HG03139 (cell line): Measurements from ENCODE around the gene LYRM4.

Source experiments
- ATAC-seq: cut with Tn5 transposase; IDR thresholded peaks from one replicate; pipeline ENCODE4 v1.9.1; 2021; ENCODE audit not compliant: unreplicated experiment

Gene LYRM4

DNA sequence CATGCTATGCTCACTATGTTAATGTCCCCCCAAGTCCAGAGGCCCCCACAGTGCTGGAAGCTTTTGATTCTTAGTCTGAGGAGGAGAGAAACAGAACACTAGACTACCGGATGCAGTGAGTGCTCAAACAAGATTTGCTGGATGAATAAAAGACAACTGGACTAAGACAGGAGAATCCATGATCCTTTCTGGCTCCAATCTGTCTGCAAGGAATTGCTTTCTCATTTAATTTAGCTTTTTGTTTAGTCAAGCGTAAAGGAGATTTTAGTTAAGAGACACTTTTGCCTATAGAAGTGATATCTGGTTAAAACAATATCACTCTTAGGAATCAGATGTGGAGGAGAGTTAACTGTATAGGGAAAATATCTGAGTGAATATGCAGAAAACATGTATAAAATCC lies 13.5 kb downstream of the LYRM4 start:
- no peak for ATAC-seq

- no peak for ATAC-seq
These were observed 14.3 kb downstream of the LYRM4 start for GRCh38 chr6:5246141-5247097.

GRCh38 chr6:5243069-5243468 lies 17.7 kb downstream of the LYRM4 start:
- no peak for ATAC-seq

GRCh38 chr6:5241252-5241651 lies 19.5 kb downstream of the LYRM4 start:
- ATAC-seq: no peak

GRCh38 chr6:5238336-5238735 lies 22.4 kb downstream of the LYRM4 start:
- no peak for ATAC-seq

DNA sequence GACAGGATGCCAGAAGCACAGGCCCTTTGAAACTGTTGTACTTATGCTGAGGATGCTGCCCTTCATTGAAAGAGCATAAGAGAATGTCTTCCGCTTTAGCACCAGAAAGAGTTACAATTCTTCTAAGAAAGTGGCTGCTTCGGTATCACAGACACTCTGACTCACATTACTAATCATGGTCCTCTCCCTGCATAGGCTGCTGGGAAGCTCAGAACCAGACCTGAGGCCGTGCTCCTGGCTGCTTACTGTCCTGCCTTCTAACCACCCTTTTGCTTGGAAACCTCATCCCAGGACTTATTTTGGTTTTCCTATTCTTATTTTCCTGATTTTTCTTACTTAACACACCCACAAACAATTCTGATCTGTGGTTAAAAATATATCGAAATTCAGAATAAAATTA lies 22.9 kb downstream of the LYRM4 start:
- no peak for ATAC-seq

DNA sequence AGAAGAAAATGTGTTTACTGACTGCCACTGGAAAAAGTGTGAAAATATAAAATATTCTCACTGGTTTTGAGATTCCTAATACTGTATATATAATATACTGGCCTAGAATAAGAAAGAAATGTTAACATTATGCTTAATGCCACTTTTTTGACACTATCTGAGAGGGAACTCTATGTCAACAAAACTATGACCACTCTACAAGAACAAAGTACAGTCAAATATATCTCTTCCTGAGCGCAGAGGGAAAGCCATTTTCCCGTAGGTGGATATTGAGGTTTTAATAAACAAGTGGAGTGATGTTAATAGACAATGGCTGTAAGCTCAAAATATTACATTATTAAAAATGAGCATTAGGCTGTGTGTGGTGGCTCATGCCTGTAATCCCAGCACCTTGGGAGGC lies 24.9 kb downstream of the LYRM4 start:
- no peak for ATAC-seq

- no peak for ATAC-seq
These were observed 25.9 kb downstream of the LYRM4 start for GRCh38 chr6:5234874-5235273.

DNA sequence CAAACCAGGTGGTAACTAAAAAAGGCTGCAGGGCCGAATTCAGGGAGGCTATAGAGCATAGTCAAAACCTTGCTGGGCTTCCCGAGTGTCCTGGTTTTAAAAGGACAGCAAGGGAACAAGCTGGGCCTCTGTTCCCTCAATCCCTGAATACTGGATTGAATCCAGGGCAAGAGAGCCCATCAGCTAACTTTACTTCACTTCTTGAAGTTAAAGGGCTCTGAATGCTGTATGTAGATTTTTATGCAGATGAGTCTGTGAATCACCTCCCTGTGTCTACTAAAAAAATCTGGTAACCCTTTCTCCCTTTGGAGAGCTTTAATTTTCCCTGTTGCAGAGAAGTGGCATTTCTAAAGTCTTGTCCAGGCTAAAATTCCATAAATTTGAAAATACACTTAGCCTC lies 29.5 kb downstream of the LYRM4 start:
- ATAC-seq: no peak

DNA sequence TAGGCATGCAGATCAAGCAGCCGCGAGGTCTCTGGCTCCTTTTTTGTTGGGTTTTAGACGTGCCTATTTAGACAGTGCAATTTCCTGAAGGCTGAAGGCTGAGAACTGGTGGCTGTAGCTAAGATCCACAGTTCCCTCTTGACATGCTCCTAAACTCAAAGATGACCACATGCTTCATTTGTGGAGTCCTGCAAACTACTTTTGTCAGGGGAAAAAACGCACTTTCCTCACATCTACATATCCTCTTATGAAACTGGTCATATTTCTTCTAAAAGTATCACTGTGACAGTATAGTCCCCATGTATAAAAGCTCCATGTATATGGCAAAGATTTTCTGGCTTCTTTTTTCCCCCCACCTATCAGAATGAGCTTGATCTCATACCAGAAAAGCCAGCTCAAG lies 30.7 kb downstream of the LYRM4 start:
- ATAC-seq: no peak

DNA sequence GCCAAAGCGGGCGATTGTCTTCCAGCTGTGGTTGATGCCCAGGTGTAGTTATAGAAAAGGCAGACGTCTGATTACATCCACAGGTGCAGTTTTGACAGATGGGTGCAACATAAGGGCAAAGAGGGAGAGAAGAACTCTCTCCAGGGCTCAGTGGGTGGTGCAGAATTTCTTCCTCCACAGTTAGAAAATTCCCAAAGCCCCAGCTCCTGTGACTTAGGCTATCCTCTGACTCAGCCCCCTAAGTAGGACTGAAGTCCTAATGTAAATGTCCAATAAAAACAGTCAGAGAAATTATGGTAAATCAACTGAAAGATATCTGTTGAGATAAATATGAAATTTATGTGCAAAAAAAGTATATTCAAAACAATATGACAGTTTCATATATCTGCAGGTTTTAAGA lies 31.4 kb downstream of the LYRM4 start:
- ATAC-seq: no peak

- ATAC-seq: no peak
These were observed 37.4 kb downstream of the LYRM4 start for GRCh38 chr6:5223309-5223708.

- ATAC-seq: no peak
These were observed 40.3 kb downstream of the LYRM4 start for GRCh38 chr6:5220443-5220842.

DNA sequence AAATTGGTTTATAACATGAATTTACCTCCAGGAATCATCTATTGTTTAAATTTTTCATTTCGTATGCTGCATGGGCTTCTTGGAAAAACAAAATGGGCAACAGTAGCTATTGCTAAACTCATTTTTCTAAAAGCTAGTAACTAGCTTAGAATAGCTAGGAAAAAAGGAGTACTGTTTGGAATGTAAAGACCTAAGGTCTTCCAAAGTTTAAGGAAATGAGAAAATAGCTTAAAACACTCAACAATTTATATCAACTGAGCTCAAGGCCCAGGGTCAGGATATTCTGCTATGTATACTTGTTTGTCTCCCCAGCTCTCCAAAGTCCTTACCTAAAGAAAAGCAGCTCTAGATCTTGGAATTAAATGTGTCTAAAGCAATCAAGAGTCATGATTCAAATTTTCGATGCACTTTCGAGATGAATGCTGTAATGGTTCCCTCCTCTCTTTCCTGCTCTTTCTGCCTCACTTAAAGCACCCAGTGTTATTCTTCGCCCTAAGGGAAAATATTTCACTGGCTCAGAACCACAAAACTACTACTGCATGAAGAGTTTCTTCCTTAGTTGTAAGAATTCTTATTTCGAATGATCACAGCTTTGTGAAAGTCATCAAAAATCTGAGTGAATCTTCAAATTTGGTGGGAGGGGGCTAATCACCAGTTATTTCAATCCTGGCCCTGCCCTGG lies 41.6 kb downstream of the LYRM4 start:
- no peak for ATAC-seq

- ATAC-seq: no peak
These were observed 43.4 kb downstream of the LYRM4 start for GRCh38 chr6:5217356-5217755.

DNA sequence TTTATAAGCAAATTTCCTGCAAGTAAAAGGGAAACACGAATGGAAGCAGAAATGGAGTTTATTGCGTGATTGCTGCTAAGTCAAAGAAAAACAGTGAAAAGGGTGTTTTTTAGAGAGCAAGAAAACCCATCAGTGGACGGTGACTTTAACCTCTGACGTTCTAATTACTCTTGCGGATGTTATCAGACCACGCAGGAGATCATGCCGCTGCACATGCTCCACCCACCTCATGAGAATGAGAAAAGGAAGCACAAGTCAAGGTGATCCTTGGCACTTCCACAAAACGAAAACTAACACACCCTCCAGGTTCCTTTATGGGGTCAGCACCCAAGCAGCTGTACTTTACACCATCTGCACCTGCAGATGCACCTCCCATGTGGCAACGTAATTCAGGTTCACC lies 45.0 kb downstream of the LYRM4 start:
- ATAC-seq: no peak

DNA sequence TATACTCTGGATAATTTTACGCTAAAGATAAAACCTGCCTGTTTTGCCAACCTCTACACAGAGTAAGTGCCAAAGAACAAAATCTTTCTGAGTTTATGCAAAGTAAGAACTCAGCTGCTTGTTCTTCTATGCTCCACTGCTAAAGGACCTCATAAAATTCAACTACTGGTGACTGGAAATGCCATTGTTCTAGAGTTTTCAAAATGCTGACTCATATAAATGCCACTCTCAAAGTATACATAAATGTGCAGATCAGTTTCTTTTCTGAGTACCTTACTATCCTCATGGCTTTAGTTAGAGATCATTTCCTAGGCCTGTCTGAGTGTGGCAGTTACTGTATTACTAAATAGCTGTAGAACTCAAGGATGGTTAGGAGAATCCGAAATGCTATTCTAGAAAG lies 45.6 kb downstream of the LYRM4 start:
- no peak for ATAC-seq

- no peak for ATAC-seq
These were observed 46.1 kb downstream of the LYRM4 start for GRCh38 chr6:5214570-5215052.

DNA sequence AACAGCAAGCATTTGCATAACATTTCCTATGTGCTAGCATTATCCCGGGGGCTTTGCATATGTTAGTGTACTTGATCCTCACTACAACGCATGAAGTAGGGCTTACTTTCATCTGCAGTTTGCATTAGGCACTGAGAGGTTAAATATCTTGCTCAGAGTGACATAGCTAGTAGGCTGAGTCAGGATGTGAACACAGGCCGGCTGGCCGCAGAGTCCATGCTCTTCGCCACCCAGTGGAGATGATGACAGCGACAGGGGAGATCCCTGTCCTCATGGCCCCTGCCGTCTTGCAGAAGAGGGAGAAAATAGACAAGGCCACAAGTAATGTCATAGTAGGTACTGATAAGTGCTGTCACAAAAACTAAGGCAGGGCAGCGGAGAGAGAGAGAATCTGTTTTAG lies 46.9 kb downstream of the LYRM4 start:
- ATAC-seq: no peak

- no peak for ATAC-seq
These were observed 49.3 kb downstream of the LYRM4 start for GRCh38 chr6:5211492-5211891.

DNA sequence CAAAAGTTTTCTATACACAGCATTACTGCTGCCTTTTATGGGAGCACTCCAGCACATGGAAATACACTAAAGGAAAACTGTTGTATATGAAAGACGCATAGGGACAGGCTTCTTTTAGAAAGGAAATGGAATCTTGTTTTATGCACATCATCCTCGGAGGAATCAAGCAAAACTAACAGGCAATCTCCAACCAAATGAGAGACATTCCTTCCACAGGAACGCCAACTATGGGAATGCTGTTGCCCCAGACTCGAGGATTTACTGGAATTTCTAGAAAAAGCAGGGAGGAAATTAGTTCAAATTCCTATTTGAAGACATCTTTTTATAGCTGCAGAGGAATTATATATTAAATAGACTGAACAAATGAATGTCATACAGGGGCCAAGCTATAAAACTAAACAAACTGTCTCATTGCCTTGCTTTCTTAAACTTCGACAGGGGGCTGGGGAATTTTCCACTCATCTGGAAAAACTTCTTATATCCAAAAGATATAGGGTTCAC lies 52.2 kb downstream of the LYRM4 start:
- no peak for ATAC-seq

GRCh38 chr6:5208057-5208456 lies 52.7 kb downstream of the LYRM4 start:
- ATAC-seq: no peak
